ENCODE measurements around the gene SPACA6.

- TF ChIP-seq SP1 (CRISPR knock-in tag; conservative IDR thresholded peaks at IDR 0.05) = no peak
- TF ChIP-seq ATF2 (CRISPR knock-in tag; IDR thresholded peaks at IDR 0.05; ENCODE audit: borderline replicate concordance, low read depth) = no peak
- TF ChIP-seq, protein P1, sequence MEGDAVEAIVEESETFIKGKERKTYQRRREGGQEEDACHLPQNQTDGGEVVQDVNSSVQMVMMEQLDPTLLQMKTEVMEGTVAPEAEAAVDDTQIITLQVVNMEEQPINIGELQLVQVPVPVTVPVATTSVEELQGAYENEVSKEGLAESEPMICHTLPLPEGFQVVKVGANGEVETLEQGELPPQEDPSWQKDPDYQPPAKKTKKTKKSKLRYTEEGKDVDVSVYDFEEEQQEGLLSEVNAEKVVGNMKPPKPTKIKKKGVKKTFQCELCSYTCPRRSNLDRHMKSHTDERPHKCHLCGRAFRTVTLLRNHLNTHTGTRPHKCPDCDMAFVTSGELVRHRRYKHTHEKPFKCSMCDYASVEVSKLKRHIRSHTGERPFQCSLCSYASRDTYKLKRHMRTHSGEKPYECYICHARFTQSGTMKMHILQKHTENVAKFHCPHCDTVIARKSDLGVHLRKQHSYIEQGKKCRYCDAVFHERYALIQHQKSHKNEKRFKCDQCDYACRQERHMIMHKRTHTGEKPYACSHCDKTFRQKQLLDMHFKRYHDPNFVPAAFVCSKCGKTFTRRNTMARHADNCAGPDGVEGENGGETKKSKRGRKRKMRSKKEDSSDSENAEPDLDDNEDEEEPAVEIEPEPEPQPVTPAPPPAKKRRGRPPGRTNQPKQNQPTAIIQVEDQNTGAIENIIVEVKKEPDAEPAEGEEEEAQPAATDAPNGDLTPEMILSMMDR (IDR thresholded peaks at IDR 0.05) = no peak
- no peak for TF ChIP-seq USF2 (CRISPR knock-in tag; IDR thresholded peaks at IDR 0.05)
- no peak for TF ChIP-seq KAT7 (CRISPR knock-in tag; IDR thresholded peaks at IDR 0.05; ENCODE audit: borderline replicate concordance)
- no peak for TF ChIP-seq ETV6 (CRISPR knock-in tag; IDR thresholded peaks at IDR 0.05)
- no peak for TF ChIP-seq ZNF232 (CRISPR knock-in tag; IDR thresholded peaks at IDR 0.05)
- TF ChIP-seq, protein P2, sequence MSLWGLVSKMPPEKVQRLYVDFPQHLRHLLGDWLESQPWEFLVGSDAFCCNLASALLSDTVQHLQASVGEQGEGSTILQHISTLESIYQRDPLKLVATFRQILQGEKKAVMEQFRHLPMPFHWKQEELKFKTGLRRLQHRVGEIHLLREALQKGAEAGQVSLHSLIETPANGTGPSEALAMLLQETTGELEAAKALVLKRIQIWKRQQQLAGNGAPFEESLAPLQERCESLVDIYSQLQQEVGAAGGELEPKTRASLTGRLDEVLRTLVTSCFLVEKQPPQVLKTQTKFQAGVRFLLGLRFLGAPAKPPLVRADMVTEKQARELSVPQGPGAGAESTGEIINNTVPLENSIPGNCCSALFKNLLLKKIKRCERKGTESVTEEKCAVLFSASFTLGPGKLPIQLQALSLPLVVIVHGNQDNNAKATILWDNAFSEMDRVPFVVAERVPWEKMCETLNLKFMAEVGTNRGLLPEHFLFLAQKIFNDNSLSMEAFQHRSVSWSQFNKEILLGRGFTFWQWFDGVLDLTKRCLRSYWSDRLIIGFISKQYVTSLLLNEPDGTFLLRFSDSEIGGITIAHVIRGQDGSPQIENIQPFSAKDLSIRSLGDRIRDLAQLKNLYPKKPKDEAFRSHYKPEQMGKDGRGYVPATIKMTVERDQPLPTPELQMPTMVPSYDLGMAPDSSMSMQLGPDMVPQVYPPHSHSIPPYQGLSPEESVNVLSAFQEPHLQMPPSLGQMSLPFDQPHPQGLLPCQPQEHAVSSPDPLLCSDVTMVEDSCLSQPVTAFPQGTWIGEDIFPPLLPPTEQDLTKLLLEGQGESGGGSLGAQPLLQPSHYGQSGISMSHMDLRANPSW (CRISPR knock-in tag; conservative IDR thresholded peaks at IDR 0.05; ENCODE audit: low read depth) = no peak
- TF ChIP-seq RORB (CRISPR knock-in tag; IDR thresholded peaks at IDR 0.05) = no peak
- no peak for TF ChIP-seq ZNF138 (CRISPR knock-in tag; conservative IDR thresholded peaks at IDR 0.05)
- TF ChIP-seq, protein P3, sequence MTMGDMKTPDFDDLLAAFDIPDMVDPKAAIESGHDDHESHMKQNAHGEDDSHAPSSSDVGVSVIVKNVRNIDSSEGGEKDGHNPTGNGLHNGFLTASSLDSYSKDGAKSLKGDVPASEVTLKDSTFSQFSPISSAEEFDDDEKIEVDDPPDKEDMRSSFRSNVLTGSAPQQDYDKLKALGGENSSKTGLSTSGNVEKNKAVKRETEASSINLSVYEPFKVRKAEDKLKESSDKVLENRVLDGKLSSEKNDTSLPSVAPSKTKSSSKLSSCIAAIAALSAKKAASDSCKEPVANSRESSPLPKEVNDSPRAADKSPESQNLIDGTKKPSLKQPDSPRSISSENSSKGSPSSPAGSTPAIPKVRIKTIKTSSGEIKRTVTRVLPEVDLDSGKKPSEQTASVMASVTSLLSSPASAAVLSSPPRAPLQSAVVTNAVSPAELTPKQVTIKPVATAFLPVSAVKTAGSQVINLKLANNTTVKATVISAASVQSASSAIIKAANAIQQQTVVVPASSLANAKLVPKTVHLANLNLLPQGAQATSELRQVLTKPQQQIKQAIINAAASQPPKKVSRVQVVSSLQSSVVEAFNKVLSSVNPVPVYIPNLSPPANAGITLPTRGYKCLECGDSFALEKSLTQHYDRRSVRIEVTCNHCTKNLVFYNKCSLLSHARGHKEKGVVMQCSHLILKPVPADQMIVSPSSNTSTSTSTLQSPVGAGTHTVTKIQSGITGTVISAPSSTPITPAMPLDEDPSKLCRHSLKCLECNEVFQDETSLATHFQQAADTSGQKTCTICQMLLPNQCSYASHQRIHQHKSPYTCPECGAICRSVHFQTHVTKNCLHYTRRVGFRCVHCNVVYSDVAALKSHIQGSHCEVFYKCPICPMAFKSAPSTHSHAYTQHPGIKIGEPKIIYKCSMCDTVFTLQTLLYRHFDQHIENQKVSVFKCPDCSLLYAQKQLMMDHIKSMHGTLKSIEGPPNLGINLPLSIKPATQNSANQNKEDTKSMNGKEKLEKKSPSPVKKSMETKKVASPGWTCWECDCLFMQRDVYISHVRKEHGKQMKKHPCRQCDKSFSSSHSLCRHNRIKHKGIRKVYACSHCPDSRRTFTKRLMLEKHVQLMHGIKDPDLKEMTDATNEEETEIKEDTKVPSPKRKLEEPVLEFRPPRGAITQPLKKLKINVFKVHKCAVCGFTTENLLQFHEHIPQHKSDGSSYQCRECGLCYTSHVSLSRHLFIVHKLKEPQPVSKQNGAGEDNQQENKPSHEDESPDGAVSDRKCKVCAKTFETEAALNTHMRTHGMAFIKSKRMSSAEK (CRISPR knock-in tag; IDR thresholded peaks at IDR 0.05; ENCODE audit: borderline replicate concordance) = no peak
- no peak for TF ChIP-seq SMAD3 (CRISPR knock-in tag; IDR thresholded peaks at IDR 0.05; ENCODE audit: borderline replicate concordance)
Measured at GRCh38 chr19:51689751-51690453, 3.2 kb upstream of the SPACA6 start.

Data from WTC11 (cell line).